DND-41 (cell line): Measurements from ENCODE around the gene DLGAP5.

Experiments used
- ATAC-seq: fragments of 200-7000 bp; cut with Tn5 transposase; 3 replicates; pipeline ENCODE4 v1.9.1; 2021; ENCODE audit warnings: low read depth; ENCODE audit not compliant: insufficient read depth
- DNase-seq: peaks from one replicate; pipeline ENCODE4 v3.0.0-alpha.2; 2020
- H2AFZ ChIP-seq: 2 replicates; pipeline ENCODE4 v1.6.0; 2012; ENCODE audit warnings: low read depth, low read length
- H3K27ac ChIP-seq: 2 replicates; pipeline ENCODE4 v1.5.1; 2012; ENCODE audit warnings: low read length, inconsistent platforms
- H3K27me3 ChIP-seq: fragments of 200-600 bp; sonication (generic); 2 replicates; pipeline ENCODE4 v1.6.0; 2012; ENCODE audit warnings: low read length, mild to moderate bottlenecking, inconsistent platforms; ENCODE audit not compliant: insufficient read depth, poor library complexity
- H3K36me3 ChIP-seq: 2 replicates; pipeline ENCODE4 v1.5.1; 2012; ENCODE audit warnings: low read length, inconsistent platforms; ENCODE audit not compliant: insufficient read depth
- H3K4me1 ChIP-seq: 2 replicates; pipeline ENCODE4 v1.5.1; 2012; ENCODE audit warnings: mild to moderate bottlenecking, low read length; ENCODE audit not compliant: insufficient read depth
- H3K4me2 ChIP-seq: 2 replicates; pipeline ENCODE4 v1.6.0; 2012; ENCODE audit warnings: mild to moderate bottlenecking, moderate library complexity, low read length, inconsistent platforms; ENCODE audit not compliant: insufficient read depth
- H3K4me3 ChIP-seq, 2 experiments: fragments of 200-600 bp in 1 of 2; shearing (Covaris generic) in 1 of 2; 2 replicates each; pipeline ENCODE4 v1.5.1; 2012 to 2016; ENCODE audit warnings: inconsistent platforms in 2 of 2, low read length in 2 of 2, mild to moderate bottlenecking in 2 of 2, low read depth in 1 of 2, moderate library complexity in 1 of 2
- H3K79me2 ChIP-seq: 2 replicates; pipeline ENCODE4 v1.6.0; 2012; ENCODE audit warnings: low read length, inconsistent platforms; ENCODE audit not compliant: insufficient read depth
- H3K9ac ChIP-seq: 2 replicates; pipeline ENCODE4 v1.6.0; 2012; ENCODE audit warnings: low read depth, mild to moderate bottlenecking, inconsistent platforms, low read length, moderate library complexity
- H3K9me3 ChIP-seq: 2 replicates; pipeline ENCODE4 v1.5.1; 2012; ENCODE audit warnings: low read length, moderate library complexity, mild to moderate bottlenecking, inconsistent platforms; ENCODE audit not compliant: insufficient read depth, severe bottlenecking
- H4K20me1 ChIP-seq: 2 replicates; pipeline ENCODE4 v1.6.0; 2012; ENCODE audit warnings: low read length; ENCODE audit not compliant: insufficient read depth
- CTCF ChIP-seq: IDR thresholded peaks from 2 replicates; pipeline ENCODE4 v1.5.1; 2012; ENCODE audit warnings: borderline replicate concordance, low read length, moderate library complexity, mild to moderate bottlenecking; ENCODE audit not compliant: poor library complexity, severe bottlenecking; ENCODE audit errors: extremely low read depth
- EZH2 ChIP-seq: IDR thresholded peaks from 3 replicates; pipeline ENCODE4 v1.6.1; 2012; ENCODE audit warnings: borderline replicate concordance, low read depth, mild to moderate bottlenecking, moderate library complexity, low read length, inconsistent platforms; ENCODE audit not compliant: severe bottlenecking

The DLGAP5 gene

GRCh38 chr14:55142466-55142865, 48.9 kb downstream of the DLGAP5 start:
- Histone ChIP-seq H3K9ac (no peak overlapping the region), H3K36me3 (peaks cover 51% of the 10 kb centered on the region), H3K9me3 (no peaks in the 10 kb centered on the region), H3K4me1 (no peaks in the 10 kb centered on the region), H4K20me1 (no peaks in the 10 kb centered on the region), H3K27me3 (no peaks in the 10 kb centered on the region), H3K79me2 (no peaks in the 10 kb centered on the region), H3K4me2 (no peak overlapping the region), H2AFZ (no peak overlapping the region), H3K4me3 (no peak overlapping the region), H3K27ac (no peak overlapping the region)
- ATAC-seq (no peak), DNase-seq (no peak)
- no peak for TF ChIP-seq EZH2
- TF ChIP-seq CTCF = no peak

GRCh38 chr14:55141825-55142224, 49.6 kb downstream of the DLGAP5 start:
- no peak for TF ChIP-seq EZH2
- TF ChIP-seq CTCF = no peak
- Histone ChIP-seq H3K79me2 (no peaks in the 10 kb centered on the region), H3K9me3 (no peaks in the 10 kb centered on the region), H2AFZ (no peak overlapping the region), H3K27ac (no peak overlapping the region), H3K36me3 (peaks cover 45% of the 10 kb centered on the region), H3K9ac (no peak overlapping the region), H3K4me1 (no peaks in the 10 kb centered on the region), H4K20me1 (no peaks in the 10 kb centered on the region), H3K4me2 (no peak overlapping the region), H3K4me3 (no peak overlapping the region), H3K27me3 (no peaks in the 10 kb centered on the region)
- DNase-seq (no peak), ATAC-seq (no peak)

- Histone ChIP-seq H3K27me3 (no peaks in the 10 kb centered on the region), H2AFZ (no peak overlapping the region), H3K4me2 (no peak overlapping the region), H3K36me3 (peaks cover 27% of the 10 kb centered on the region), H3K9me3 (no peaks in the 10 kb centered on the region), H3K4me3 (no peak overlapping the region), H3K27ac (no peak overlapping the region), H3K79me2 (no peaks in the 10 kb centered on the region), H4K20me1 (no peaks in the 10 kb centered on the region), H3K9ac (no peak overlapping the region), H3K4me1 (no peaks in the 10 kb centered on the region)
- ATAC-seq = no peak
- DNase-seq = no peak
- TF ChIP-seq EZH2 (no peak), CTCF (no peak)
Measured at GRCh38 chr14:55139696-55140509, 51.5 kb downstream of the DLGAP5 start.

GRCh38 chr14:55139141-55139540, 52.2 kb downstream of the DLGAP5 start:
- Histone ChIP-seq H3K4me3 (no peak overlapping the region), H3K79me2 (no peaks in the 10 kb centered on the region), H3K4me1 (no peaks in the 10 kb centered on the region), H3K27ac (no peak overlapping the region), H3K36me3 (peaks cover 20% of the 10 kb centered on the region), H3K27me3 (no peaks in the 10 kb centered on the region), H3K9ac (no peak overlapping the region), H4K20me1 (no peaks in the 10 kb centered on the region), H2AFZ (no peak overlapping the region), H3K4me2 (no peak overlapping the region), H3K9me3 (no peaks in the 10 kb centered on the region)
- no peak for ATAC-seq
- TF ChIP-seq EZH2 (no peak), CTCF (no peak)
- no peak for DNase-seq
